GM12872 (cell line): ENCODE results near the gene MAT2A.

ENCODE experiments used
- TF ChIP-seq, protein P1 (sequence below): IDR thresholded peaks from 3 replicates; pipeline ENCODE4 v1.5.1; 2011; ENCODE audit warnings: low read depth, mild to moderate bottlenecking, low read length, moderate library complexity; ENCODE audit not compliant: insufficient read depth

MAT2A gene

DNA sequence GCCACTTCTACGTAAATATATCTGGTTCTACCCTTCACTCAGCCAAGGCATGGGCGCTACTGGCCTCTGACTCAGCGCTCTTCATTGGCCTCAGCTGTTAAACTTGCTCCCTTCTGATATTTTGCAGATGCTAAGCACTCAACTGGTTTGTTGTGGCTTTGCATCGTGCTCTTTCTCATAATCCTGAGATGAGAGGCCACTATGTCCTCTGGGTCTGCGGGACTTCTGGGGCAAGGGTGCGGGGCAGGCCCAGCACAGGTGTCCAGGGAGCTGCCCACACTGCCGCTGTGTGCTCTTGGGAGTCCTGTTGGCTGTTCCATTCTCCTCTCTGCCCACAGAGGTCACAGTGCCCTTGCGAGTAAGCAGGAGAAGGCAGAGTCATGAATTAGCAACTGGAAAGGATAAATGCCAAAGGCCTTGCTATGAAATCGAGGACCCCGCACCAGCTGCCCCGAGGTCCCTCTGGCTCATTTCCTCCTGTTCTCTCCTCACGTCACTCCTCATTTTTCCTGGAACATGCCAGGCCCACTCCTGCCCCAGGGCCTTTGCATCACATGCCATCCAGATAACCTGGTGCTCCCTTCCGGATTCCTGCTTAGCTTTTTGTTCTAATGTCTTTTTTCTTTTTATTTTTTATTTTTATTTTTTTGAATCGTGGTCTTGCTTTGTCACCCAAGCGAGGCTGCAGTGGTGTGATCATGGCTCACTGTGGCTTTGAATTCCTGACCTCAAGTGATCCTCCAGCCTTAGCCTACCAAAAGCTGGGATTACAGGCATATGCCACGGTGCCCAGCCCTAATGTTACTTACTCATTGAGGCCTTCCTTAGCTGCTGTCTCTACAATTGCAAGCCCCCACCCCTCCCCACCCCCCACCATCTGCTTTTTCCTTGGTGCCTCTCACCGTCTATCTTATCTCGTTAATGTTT, 34.9 kb upstream of the MAT2A start:
- TF ChIP-seq, protein P1, sequence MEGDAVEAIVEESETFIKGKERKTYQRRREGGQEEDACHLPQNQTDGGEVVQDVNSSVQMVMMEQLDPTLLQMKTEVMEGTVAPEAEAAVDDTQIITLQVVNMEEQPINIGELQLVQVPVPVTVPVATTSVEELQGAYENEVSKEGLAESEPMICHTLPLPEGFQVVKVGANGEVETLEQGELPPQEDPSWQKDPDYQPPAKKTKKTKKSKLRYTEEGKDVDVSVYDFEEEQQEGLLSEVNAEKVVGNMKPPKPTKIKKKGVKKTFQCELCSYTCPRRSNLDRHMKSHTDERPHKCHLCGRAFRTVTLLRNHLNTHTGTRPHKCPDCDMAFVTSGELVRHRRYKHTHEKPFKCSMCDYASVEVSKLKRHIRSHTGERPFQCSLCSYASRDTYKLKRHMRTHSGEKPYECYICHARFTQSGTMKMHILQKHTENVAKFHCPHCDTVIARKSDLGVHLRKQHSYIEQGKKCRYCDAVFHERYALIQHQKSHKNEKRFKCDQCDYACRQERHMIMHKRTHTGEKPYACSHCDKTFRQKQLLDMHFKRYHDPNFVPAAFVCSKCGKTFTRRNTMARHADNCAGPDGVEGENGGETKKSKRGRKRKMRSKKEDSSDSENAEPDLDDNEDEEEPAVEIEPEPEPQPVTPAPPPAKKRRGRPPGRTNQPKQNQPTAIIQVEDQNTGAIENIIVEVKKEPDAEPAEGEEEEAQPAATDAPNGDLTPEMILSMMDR: no peak

DNA sequence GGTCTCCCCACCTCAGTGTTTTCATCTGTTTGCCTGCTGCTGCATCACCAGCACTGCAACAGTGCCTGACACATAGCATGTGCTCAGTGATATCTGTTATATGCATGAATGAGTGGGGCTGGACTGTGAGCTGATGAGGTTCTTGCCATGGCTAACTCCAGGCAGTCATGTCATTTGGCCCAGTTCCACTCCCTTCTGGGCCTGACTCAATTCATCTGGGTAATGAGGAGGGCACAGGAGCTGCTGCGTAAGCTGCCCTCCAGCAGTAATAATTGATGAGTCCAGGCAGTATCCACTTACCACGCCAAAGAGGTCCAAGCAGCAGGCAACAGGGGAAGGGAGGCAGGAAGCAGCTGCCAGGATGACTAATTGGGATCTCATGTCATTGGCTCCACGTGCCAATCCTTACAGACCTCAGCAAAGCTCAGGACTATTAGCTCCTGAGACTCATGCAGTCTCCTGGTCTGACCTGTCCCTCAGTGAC, 34.1 kb upstream of the MAT2A start:
- TF ChIP-seq, protein P1: no peak

DNA sequence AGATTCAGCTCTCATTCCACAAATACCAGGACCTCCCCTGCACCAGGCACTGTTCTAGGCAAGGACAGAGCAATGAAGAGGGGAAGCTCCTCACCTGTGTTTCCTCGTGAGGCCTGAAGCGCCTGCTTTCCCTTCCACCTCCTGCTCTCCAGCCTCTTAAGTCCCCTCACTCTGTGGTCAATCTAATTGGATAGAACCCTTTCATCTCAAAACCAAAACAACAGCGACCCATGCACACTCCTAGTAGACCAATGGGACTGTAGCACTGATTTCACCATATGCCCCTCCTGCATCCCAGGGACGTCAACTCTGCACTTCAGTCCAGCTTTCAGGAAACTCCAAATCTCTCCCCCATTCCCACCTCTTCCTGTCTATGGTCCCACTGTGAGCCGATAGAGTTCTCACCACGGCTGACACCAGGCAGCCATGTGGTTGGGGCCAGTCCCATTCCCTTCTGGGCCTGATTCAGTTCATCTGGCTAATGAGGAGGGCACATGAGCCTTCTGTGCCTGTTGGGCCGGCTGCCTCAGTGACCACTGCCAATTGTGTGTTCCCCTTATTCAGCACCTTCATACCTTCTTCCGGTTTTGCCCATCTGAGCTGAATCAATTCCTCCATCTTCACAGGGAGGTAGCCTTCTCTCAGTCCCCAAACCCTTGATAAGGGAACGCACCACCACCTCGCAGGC, 33.3 kb upstream of the MAT2A start:
- TF ChIP-seq, protein P1: no peak

DNA sequence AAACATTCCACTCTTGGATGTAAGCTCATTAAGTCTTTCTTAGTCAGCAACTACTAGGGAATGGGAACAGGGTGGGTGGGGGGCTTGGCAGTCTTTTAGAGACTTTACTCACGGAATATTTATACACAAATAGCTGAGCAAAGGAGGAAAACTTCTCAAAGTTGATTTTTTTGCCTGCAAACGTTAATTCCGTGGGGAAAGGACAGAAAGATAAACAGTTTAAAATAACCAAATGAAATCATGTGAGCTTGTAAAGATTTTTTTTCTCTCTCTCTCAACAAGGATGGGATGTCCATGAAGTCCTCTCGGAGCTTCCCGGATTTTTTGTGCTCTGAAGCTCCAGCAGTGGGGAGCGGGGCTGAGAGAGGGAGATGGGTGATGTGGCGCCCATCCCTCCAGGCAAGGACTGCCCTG, 32.2 kb upstream of the MAT2A start:
- TF ChIP-seq, protein P1: no peak

DNA sequence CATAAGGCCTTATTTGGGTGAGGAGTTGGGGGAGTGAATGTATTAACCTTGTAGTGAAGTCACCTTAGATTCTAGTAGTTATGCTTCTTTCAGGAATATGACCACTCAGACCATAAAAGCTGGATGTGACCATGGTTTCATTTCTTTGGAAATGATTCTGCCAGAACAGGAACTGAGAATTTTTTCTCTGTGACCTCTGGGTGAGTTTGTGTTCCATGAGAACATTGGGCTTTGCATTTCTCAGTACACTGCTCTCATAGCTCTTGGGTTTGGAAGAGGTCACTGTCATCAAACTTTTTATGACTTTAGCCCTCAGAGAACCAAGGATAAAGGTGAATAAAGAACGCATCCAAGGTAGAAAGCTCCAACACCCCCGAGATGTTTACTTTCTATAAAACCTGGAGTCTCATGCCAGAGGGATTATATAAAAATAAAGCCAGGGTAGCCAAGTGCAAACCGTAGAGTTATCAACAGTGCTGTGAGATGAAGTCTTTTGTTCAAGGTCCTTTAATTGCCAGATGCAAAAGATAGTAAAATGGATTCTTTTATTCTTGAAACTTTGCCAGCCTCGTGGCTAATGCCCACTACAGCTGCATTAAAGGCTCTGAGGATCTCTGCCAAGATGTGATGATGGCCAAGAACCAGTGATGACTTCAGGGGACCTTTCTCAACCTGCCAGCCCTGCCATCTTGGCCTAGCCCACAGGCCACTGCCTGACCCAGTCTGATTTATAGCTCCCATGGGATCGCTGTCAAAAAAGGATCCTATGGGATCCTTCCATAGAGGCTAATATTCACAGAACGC, 27.8 kb upstream of the MAT2A start:
- TF ChIP-seq, protein P1: no peak

DNA sequence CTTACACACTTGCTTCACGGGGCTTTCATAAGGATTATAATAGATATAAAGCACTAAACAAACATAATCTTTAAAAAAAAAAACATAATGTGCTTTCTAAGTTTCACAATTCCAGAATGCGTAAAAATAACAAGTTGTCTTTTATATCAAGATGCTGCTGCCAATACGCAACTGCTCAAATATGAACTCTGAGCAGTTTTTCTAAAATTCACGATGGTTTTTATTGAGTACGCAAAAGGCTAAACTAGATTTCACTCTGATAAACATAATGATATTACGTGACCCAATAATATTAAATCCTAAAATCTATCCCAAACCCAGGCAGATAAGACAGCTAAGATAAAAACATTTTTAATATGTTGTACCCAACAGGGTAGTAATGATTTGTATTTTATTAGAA, 24.6 kb upstream of the MAT2A start:
- TF ChIP-seq, protein P1: no peak

DNA sequence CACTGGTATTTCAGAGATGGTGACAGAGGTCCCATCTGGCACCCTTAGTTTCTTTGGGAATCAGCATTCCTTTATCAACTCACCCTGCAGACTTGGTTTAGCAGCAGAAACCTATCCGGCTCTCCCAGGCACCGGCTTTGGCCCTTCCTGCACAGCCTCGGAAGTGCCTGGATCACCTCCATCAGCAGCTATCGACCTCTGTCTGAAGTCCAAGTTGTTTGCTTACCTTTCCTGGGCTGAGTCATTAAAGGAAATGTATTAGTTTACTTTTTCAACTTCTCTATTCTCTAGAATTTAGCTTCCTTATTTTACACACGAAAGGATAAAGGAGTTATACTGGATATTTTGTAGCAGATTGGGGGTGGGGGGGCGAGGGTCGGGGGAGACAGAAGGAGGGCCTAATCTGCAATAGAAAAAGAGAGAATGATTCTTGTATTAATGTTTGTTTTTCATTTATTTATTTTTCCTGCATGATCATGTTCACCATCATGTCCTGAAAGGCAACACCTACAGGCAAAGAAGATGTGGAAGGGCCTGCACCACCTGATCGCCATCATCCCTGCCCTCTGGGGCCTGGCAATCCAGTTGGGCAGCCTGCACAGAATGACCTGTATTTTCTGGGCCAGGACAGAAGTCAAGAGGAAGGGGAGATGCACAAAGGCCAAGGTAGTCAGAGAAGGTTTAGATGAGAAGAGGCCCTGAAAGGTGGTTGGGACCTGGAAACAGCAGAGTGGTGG, 22.1 kb upstream of the MAT2A start:
- TF ChIP-seq, protein P1: no peak
